Measurements from ENCODE around the gene PITRM1.
A peak's percentile ranks its signal among the peaks of the same experiment; 100 is the strongest.
"Not testable (repeated sequence)": the region's sequence is repeated elsewhere in the genome, so short reads cannot be mapped to it uniquely, and the experiment has no call there.

The PITRM1 gene

GRCh38 chr10:3196958-3197347 lies 24.4 kb upstream of the PITRM1 start:
- DNase-seq, result no peak

DNA sequence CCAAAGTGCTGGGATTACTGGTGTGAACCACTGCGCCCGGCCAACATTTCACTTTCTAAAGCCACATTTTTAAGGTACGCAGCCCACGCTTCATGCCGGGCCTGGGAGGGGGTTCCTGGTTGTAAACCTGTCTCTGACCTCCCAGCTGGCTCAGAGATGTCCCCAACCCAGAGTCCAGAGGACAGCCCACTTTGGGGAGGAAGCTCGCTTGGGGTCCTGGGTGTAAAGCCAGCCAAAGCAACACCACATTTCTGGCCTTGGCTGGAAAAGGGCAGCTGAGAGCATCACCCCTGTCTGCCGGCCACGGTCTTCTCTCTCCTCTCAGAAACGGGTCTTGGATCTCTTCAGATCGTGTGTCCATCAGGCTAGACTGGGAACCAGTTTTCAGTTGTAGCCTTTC lies 23.9 kb upstream of the PITRM1 start:
- DNase-seq, result no peak

DNA sequence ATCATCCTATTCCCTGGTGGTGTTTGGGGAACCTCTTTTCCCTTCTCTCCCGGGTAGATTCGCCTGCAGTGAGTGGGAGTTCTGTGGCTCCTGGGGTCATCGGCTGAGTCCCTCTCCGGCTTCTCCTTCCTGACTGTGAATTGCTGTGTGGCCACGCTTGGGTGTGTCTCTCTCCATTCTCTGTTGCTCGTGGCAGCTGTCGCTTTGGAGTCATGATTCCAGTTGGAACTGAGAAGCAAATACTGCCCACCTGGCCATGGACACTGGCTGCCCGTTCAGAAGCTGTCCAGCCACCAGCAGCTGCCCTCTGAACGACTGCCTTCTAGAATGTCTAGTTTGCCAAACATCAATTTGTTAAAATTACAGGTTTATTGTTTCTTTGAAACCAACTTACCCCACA lies 23.1 kb upstream of the PITRM1 start:
- DNase-seq, result no peak

DNA sequence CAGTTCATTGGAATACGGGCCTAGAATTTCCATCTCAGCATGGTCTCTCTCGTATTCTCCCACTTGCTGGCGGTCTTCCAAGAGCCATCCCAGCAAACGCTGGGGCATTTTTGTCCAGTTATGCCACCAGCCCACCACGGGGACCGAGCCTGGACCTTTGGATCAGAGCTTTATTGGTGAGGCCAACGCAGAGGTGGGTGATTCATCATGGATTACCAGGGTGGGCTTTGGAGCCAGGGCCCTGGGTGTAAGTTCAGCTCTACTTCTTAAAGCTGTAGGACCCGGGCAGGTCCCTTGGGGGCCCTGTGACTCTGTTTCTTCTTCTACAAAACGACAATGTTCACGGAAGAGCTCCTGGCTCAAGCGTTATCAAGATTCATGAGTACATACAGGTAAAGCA lies 22.7 kb upstream of the PITRM1 start:
- DNase-seq, result no peak

DNA sequence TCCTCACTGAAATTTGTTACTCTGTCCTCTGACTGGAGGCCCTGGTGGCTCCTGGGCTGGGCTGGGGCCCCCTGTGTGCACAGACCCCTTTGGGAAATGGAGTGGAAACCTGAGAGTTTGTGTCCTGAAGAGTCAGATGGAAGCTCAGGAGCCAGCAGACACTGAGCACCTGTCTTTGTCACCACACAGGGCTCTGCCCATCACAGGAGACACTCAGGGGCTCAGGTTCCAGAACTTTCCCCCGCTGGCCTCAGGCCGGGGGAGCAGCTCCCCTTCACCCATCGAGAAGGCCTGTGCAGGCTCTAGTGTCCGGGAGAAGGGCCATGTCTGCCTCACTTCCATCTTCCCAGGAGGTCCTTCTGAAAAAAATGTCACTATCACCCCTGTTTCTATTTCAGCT lies 22.3 kb upstream of the PITRM1 start:
- DNase-seq, result no peak

GRCh38 chr10:3193751-3194150 lies 21.2 kb upstream of the PITRM1 start:
- DNase-seq, result no peak

DNA sequence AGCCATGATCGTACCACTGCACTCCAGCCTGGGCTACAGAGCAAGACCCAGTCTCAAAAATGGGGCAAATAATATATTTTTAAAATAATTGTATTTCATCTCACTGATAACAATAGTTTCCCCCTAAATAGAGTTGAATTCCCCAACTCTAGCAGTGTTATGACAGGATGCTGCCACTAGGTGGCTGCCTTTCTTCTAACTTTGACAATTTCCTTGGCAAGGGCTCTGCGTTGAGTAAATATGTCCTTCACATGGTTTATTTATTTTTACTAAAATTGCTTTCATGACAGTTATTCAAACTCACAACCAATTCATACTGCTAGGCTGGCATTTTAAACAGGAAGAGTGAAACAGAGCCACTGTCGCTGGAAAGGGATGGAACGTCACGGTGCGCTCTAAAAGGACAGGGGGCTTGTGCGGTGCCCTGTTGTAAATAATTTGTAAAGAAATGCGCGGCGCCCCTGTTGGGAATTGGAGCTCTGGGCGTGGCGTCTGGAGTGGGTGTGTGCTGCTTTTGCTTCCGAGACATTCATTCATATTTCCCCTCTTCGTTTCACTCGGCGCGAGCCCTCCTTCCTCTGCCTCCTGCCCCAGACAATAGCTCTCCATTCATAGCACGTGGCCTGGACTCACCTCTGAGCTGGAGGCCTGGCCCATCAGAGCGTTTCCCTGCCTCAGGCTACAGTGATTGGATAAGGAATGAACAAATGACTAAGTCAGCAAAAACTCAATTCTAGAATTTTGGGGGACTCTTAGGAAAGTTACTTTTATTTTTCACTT lies 20.5 kb upstream of the PITRM1 start:
- peak; percentile 60 to 64 for DNase-seq

DNA sequence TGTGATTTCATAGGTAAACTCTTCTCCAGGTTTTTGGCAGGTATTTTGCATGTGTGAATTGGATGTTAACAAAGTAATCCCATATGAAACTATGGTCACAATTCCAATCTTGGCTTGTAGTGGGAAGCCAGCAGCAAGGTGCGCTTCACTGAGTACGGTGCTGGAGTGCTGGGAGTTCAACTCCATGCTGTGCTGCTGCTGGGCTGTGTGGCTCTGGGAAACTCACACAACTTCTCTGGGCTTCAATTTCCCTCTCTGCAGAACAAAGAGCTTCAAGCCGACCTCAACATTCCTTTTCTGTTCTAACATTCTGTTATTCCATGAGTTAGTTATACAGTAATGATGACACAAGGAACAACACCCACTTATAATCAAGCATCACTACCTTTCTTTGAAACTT lies 18.2 kb upstream of the PITRM1 start:
- no peak for DNase-seq

DNA sequence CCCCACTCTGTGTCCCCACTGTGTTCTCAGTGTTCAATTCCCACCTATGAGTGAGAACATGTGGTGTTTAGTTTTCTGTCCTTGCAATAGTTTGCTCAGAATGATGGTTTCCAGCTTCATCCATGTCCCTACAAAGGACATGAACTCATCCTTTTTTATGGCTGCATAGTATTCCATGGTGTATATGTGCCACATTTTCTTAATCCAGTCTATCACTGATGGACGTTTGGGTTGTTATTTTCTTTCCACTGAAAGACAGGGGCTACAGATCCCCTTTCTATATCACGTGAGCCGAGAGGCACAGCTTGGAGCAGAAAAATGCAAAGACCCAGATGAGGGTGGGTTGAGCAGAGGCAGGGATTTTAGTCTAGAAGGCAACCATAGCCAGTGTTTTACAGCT lies 14.6 kb upstream of the PITRM1 start:
- DNase-seq, result not testable (repeated sequence)

DNA sequence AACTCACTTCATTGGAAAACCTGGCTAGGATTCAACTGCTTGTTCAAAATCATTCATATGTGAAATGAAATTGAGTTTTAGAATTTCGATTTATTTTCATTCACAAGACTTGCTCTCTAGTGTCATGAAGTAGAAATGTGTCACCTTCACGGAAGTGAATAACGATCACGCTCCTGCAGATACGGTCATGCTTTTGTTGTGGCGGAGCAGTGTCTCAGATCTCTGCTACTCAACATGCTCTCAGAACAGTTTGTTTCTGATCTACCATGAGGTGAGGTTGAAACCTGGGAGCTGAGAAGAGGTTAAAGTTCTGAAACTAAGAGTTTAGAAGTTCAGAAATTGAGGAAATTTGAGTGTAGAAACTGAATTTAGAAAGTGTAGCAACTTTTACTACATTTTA lies 13.8 kb upstream of the PITRM1 start:
- peak; percentile 47 to 50 for DNase-seq

GRCh38 chr10:3185386-3185785 lies 12.8 kb upstream of the PITRM1 start:
- no peak for DNase-seq

GRCh38 chr10:3180355-3181025 lies 7.9 kb upstream of the PITRM1 start:
- no peak for DNase-seq

GRCh38 chr10:3179174-3179573 lies 6.6 kb upstream of the PITRM1 start:
- no peak for DNase-seq

DNA sequence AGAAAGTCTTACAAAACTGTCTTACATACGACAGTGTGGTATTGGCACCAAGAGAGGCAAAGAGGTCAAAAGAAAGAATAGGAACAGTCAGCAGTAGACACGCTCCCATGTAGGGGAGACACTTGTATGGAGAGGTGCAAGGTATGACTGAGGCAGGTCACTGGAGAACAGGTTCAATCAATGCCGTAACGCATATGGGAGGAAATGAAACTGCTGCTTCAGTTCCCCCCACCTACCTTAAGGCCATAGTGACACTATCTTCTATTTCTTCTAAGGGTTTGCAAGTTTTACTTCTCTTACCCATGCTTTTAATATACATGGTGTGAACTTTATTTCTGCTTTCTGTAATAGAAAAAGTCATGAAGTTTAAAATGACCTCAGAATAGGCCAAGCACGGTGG lies 5.5 kb upstream of the PITRM1 start:
- DNase-seq, result no peak

DNA sequence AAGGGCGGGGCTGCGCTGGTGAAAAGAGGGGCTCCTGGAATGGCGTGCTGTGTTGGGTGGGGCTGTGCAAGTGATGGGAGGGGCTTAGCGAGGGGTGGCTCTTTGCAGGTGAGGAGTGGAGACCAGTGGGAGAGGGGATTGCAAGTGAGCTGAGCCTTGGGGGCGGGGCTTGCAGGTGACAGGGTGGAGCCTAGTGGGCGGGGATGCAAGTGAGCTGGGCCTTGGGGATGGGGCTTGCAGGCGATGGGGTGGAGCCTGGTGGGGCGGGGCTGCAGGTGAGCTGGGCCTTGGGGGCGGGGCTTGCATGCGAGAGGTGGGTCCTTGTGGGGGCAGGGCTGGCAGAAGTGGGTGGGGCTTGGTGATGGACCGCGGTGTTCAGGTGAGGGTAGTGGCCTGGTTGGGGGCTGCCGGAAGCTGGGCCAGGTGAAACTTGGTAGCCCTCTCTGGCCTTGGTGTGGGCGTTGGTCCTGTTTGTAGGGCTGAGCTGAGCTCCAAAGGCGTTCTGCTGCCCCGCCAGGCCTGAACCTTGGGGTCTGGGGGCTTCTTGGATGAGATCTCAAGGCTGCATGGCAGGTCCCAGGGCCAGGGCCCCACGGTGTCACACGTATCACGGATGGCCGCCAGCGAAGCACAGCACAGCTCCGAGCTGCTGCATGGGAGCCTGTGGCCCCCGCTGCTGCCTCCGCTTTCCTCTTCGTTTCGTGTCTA lies 743 bp upstream of the PITRM1 start:
- DNase-seq, result peak in 1 of 2 donors; percentile 72

DNA sequence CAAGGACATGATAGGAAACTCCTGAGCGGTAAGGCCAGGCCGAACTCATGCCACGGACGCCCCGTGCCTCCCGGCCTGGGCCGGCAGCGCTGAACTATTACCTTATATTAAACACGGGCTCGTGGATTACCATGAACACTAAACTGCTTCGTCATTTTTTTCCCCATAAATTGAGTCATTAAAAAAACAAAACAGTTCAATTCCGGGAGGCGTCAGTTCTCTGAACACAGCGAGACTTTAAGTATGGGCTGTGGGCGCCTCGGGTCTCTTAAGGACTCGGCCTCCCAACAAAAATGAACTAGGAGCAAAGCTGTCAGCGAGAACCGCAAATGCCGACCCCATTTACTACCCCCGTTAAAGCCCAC lies 519 bp downstream of the PITRM1 start:
- peak; percentile 52 to 61 for DNase-seq

GRCh38 chr10:3171488-3171887 lies 1.1 kb downstream of the PITRM1 start:
- not testable (repeated sequence) for DNase-seq

DNA sequence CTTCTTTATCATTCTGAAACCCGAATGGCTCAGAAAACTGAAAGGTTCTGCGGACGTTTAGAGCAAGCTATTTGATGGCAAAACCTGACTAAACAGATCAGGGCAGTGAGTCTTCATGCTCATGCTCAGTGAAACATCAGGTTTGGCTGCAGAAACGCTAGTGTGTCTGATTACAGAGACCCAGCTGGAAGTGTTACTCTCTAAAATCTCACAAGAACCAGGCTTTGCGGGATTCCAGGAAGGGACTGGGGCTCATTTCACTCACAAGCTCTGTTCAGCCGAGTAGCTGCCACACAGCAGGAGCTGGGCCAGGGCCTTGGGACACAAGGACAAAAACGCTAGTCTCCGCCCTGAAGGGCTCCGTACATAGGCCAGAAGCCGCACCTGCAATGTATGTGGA lies 2.9 kb downstream of the PITRM1 start:
- no peak for DNase-seq

DNA sequence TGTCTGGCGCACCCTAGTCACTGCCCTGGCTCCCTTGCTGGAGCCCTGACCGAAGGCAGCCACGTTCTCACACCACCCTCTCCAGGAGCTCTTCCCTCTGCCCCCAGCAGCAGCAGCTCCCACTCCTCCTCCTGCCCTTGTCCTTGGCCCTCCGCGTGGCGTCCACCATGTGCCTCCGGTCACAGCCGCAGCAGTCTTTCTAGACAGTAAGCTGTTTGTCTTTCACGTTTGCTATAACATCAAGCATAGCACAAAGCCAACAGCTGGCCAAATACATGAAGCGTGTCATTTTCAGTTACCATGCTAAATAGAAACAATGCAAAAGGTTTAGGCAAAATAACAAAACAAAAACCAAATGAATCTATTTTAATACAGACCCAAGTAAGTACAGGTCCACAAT lies 3.3 kb downstream of the PITRM1 start:
- DNase-seq, result no peak

GRCh38 chr10:3167611-3168330 lies 4.8 kb downstream of the PITRM1 start:
- DNase-seq, result no peak

- no peak for DNase-seq
Measured at GRCh38 chr10:3166496-3167290, 5.9 kb downstream of the PITRM1 start.

GRCh38 chr10:3165196-3165595 lies 7.4 kb downstream of the PITRM1 start:
- no peak for DNase-seq

- DNase-seq, result no peak
Measured at GRCh38 chr10:3163879-3164278, 8.7 kb downstream of the PITRM1 start.
